ENCODE measurements around the gene SERINC5.

- TF ChIP-seq POLR2AphosphoS5 (IDR thresholded peaks at IDR 0.05; ENCODE audit: borderline replicate concordance, low read depth, low read length) (no peak), EZH2 (IDR thresholded peaks at IDR 0.05) (no peak)
These were observed 26.2 kb upstream of the SERINC5 start for GRCh38 chr5:80282054-80282453.
